Activated CD4-positive, CD25-positive, alpha-beta regulatory T cell treated with anti-CD3 and anti-CD28 coated beads, Interleukin-2, amount 50 U/mL, for 16 hours (primary cell): ENCODE results near the gene ZSWIM8.
"Not testable (repeated sequence)": the region's sequence is repeated elsewhere in the genome, so short reads cannot be mapped to it uniquely, and the experiment has no call there.

Source experiments
- DNase-seq: peaks from one replicate; pipeline ENCODE4 v3.0.0-alpha.2; 2020; ENCODE audit warnings: low read depth, low spot score

The ZSWIM8 gene, protein sequence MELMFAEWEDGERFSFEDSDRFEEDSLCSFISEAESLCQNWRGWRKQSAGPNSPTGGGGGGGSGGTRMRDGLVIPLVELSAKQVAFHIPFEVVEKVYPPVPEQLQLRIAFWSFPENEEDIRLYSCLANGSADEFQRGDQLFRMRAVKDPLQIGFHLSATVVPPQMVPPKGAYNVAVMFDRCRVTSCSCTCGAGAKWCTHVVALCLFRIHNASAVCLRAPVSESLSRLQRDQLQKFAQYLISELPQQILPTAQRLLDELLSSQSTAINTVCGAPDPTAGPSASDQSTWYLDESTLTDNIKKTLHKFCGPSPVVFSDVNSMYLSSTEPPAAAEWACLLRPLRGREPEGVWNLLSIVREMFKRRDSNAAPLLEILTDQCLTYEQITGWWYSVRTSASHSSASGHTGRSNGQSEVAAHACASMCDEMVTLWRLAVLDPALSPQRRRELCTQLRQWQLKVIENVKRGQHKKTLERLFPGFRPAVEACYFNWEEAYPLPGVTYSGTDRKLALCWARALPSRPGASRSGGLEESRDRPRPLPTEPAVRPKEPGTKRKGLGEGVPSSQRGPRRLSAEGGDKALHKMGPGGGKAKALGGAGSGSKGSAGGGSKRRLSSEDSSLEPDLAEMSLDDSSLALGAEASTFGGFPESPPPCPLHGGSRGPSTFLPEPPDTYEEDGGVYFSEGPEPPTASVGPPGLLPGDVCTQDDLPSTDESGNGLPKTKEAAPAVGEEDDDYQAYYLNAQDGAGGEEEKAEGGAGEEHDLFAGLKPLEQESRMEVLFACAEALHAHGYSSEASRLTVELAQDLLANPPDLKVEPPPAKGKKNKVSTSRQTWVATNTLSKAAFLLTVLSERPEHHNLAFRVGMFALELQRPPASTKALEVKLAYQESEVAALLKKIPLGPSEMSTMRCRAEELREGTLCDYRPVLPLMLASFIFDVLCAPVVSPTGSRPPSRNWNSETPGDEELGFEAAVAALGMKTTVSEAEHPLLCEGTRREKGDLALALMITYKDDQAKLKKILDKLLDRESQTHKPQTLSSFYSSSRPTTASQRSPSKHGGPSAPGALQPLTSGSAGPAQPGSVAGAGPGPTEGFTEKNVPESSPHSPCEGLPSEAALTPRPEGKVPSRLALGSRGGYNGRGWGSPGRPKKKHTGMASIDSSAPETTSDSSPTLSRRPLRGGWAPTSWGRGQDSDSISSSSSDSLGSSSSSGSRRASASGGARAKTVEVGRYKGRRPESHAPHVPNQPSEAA (N-terminal part only)

DNA sequence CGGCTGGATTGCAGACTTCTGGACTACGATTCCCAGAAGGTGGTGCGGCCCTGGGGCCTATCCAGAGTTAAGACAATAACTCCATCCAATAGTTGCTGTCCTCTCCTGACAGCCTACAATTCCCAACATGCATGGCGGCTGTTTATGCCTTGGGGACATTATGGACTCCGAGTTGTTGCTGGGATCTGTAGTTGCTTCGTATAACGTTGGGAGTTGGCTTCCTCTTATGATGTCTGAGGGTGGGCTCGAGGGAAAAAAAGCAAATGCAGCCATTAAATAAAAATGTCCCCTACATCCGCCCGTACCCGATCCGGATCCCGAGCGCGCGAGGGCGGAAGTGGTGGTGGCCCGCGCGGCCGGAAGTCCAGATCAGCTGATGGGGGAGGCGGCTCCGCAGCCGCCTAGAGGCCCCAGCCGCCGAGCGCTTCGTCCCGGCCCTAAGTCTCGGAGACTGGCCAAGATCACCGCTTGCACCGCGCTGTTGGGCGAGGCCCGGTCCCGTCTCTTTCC, at the start of gene ZSWIM8:
ZSWIM8 (plus strand) TSS at position 396 of the 510 bp plus-strand sequence. CDS start 273 bp downstream, outside the sequence.
- DNase-seq = peak; percentile 72

DNA sequence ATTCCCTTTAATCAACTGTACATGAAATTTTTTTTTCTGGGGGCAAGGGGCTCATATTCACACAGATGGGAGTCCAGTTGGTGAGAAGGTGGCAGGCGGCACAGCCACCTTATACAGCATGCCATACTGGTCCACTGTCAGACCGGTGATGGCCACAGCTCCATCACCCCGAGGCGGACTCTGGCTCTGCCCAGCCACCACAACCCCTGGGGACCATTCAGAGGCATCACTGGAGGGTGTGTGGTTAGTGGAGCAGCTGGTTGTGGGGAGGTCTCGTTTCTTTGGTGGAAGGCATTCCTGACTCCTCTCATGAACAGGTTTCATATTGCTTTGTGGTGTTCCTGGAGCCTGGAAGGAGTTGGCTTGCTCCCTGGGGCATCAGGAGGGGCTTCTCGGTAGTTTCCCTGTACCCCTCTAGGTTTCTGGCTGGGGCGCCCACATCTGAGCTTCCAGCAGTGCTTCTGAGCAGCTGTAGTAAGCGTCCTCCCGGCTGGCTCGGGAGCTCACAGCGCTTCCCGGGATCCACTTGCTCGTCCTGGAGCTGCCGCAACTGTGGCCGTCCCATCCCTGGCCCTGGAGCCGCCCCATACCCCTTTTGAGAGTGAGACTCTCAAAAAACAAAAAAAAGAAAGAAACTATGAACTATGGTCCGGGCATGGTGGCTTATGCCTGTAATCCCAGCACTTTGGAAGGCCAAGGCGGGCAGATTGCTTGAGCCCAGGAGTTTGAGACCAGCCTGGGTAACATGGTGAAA, 44.7 kb upstream of the ZSWIM8 start:
- not testable (repeated sequence) for DNase-seq

DNA sequence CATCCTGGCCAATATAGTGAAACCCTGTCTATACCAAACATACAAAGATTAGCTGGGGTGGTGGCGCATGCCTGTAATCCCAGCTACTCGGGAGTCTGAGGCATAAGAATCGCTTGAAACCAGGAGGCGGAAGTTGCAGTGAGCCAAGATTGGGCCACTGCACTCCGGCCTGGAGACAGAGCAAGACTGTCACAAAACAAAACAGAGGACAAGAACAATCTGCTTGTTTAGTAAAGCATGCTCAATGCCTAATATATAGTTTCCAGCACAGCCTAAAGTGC, 43.0 kb upstream of the ZSWIM8 start:
- no peak for DNase-seq

DNA sequence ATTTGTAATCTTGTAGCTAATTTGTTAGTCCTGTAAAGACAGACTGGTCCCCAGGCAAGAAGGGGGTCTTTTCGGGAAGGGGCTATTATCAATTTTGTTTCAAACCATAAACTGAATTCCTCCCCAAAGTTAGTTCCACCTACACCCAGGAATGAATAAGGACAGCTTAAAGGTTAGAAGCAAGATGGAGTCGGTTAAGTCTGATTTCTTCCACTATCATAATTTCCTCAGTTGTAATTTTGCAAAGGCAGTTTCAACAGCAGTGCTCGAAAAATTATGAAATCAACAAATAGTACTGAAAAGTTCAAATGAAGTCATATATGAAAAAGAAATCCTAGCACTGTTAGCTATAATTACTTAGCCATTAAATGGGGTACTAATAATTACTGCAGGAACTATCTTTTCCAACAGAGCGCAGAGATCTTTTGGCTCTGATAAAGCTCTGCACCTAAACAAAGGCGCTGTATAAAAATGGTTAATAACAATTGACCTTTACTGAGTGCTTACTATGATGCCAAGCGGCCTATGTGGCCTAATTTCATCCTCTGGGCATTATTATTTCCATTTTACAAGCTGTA, 42.0 kb upstream of the ZSWIM8 start:
- DNase-seq = no peak

DNA sequence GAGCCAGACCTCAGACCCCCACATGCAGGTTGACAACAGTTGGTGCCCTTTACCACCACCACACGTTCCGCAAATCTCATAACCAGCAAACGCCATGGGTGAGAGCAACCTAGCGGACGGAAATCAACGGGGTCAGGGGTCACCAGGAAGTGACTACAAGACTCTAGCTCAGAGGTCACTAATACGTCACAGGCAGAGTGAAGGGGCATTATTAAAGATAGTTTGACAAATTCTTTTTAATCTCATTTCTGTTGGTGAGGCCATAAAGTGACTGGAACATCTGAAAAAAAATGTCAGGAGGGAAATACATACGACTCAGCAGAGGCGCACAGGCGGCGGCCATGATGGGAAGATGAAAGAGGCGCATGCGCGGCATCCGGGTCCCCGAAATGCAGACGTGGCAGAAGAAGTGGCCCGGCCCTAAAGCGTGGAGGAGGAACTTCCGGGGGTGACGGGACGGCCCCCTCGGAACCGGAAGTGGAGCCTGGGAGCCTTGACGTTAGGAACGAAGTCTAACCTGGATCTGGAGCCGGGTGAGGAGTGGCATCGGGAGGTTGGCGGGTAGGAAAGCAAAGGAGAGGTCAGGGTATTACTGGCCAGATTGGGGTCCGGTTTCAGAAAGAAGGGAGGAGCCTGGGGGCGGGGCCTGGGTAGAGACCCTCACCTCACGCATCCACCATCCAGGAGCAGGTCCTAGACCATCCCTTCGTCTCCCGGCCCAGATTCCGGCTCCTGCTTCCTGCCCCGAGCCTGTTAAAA, 41.3 kb upstream of the ZSWIM8 start, which contains the start of gene SEC24C:
SEC24C (plus strand) TSS at position 468 of the 759 bp plus-strand sequence. CDS start 2,461 bp downstream, outside the sequence.
- DNase-seq = peak; percentile 90

DNA sequence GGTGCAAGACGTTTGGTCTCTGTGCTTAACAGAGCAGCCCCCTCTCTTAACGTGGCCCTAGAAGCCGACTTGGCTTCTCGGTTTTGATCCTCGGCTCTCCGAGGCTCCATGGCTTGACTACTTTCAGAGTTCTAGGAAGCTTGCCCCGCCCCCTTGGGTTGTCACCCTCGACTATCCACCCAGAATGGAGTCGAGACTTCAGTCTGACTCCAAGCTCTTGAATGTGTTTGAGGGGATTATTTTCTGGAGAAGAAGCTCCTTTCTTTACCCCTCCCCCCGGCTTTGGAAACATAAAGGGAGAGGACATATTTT, 40.8 kb upstream of the ZSWIM8 start:
- DNase-seq = peak; percentile 16

DNA sequence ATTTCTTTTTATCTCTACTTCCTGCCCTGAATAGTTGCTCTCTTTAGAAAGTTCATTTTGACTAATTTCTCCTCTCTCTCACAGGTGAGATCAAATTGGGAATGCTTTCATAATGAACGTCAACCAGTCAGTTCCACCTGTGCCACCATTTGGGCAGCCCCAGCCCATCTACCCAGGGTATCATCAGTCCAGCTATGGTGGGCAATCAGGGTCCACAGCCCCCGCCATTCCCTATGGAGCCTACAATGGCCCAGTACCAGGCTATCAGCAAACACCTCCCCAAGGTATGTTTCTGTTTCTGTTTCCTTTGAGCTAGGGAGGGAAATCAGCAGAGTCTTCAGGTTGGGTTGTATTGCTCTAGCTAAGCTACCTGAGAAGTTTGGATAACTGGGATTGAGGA, 38.7 kb upstream of the ZSWIM8 start:
- DNase-seq = no peak

DNA sequence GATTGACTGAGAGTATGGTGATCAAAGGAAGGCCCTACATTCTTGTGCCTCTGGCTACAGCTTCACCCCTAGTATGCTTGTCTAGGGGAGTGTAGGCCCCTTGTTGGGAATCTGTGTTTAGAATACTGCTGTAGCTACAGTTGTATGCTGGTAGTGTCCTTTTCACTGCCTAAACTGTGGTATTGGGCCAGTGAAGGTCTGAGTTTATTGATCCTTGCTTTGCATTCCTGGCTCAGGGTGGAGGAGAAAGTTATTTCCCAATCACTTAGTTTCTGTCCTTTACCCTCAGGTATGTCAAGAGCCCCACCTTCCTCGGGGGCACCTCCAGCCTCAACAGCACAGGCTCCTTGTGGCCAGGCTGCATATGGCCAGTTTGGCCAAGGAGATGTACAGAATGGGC, 34.6 kb upstream of the ZSWIM8 start:
- DNase-seq = no peak

DNA sequence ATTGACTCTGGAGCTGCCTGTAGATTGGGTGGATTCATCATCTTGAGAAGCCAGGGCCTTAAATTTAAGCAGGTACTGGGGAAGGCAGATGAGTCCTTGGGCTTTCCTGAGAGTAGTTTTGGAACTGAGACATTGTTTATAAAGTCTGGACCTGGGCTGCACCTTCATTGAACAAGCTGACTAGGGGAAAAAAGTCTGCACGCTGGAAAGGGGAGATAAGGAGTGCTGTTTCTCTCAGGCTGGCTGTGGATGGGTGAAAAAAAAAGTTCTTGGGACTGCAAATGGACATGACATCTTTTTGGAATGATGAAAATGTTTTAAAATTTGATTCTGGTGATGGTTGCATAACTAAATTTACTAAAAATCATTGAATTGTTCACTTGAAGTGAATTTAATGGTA, 29.2 kb upstream of the ZSWIM8 start:
- no peak for DNase-seq

DNA sequence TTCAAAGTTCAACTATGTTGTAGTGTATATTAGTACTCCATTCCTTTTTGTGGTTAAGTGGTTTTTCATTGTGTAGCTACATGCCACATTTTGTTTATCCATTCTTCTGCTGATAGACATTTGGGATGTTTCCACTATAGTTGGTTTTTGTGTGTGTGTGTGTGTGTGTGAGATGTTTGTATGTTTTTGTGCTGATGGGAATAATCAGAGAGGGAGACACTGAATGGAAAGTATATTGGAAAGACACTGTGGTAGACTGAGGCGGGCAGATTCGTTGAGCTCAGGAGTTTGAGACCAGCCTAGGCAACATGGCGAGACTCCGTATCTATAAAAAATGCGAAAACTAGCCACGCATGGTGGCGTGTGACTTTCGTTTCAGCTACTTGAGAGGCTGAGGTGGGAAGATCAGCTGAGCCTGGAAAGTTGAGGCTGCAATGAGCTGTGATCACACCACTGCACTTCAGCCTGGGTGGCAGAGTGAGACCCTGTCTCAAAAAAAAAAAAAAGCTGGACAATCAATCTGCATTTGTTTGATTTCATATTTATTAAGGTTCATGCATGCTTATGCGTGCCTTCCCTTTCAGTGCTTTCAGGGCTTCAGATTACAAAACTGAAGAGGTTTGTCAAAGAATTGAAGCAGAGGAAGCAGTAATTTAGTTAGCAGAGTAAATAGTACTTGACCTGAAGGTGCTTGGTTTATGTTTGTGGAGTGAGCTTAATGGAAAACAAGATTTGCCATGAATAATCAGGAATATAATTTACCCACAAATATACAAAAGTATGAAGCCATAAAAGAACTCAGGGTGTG, 26.5 kb upstream of the ZSWIM8 start:
- no peak for DNase-seq

DNA sequence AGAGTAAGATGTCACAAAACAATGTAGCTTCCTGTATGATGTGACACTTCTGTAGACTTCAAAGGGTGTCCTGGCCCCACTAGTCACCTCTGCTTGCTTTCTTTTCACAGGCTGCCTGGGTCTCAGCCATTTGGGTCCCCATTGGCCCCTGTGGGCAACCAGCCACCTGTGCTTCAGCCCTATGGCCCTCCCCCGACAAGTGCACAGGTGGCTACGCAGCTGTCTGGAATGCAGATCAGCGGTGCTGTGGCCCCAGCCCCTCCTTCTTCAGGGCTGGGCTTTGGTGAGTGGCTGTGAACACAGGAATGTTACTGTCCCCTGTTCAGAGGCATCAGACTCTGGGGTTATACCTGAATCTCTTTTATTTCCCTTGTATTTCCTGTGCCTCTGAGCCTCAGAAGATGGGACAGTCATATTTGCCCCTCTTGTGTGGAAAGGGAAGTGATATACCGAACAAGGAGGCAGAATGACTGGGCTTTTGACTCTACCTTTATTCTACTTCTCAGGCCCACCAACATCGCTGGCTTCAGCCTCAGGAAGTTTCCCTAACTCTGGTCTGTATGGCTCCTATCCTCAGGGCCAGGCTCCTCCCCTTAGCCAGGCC, 25.8 kb upstream of the ZSWIM8 start:
- no peak for DNase-seq

DNA sequence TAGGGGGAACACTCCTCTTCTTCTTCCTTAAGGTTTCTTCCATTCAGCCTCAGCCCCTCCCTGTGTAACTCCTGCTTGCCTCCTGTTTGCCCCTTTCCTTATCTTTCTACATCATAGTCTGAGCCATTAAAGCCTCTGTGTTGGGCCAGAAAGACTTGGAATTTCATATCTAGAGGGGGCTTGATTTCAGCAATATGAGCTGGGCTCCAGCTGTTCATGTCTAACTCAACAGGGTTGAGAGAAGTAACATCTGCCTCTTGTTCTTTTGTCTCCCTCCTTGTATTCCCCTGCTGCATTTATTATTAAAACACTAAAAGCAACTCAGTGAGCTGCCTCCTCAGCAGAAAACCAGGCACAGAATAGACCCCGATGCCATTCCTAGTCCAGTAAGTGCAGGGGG, 23.6 kb upstream of the ZSWIM8 start:
- DNase-seq = no peak

DNA sequence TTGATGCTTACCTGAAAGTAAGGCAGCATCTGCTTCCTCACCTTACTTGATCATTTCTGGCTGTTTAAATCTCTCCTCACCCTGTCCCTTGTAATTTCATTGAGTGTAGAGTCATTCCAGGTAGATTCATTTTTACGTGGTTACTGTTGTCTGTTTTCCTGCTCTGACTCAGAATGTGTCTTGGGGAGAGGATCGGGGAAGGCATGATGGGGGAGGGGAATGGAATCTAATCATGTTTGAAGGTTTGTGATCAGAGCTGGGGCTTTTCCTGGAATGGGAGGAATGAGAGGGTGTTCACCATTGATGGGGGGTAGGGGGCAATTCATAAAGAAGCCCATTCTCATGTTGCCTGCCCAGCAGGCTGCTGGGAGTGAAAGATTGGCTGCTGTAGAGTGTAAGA, 22.5 kb upstream of the ZSWIM8 start:
- DNase-seq = no peak

DNA sequence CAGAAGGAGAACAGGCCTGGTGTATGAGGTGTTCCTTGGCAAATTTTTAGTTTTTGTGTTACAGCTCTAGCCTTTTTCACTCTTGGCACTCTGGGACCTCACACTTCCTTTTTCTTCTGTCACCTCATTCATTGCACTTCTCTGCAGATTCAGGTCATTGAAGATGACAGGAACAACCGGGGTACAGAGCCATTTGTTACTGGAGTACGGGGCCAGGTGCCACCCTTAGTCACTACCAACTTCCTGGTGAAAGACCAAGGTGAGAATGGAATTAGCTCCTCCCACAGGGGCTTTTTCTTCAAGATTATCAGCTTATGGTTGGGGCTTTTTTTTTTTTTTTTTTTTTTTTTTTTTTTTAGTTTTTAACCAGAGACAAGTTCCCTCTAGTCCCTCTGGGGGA, 22.1 kb upstream of the ZSWIM8 start:
- no peak for DNase-seq

DNA sequence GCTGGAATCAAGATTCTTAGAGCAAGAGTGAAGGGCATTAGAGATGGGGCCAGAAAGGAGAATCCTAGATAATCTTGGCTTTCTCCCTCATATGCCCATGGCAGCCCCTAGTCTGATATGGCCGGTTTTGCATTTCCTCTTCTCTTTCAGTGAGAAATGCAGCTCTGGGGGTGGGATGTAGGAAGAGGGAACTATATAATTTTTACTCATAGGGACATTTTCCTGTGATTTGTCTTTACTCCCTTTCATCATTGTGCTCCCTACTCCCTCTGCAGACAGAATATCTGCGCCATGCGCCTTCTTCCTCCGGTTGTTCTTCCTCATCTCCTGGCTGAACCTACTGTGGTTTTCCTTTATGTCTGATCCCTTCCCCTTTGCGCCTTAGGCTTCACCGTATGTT, 20.3 kb upstream of the ZSWIM8 start:
- DNase-seq = no peak

DNA sequence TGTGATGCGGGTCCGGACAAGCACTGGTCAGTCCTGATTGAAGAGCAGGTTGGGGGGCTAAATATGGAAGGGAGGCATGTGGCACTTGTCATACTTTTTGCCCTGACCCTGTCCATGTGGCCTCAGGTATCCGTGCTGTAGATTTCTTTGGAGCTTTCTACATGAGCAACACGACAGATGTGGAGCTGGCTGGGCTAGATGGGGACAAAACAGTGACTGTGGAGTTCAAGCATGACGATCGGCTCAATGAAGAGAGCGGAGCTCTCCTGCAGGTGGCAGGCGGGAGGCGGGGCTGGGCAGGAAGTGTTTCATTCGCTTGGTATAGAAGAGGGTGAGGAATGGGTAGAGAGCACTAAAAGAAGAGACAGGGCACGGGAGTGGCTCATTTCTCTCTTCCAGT, 16.5 kb upstream of the ZSWIM8 start:
- DNase-seq = peak; percentile 34

DNA sequence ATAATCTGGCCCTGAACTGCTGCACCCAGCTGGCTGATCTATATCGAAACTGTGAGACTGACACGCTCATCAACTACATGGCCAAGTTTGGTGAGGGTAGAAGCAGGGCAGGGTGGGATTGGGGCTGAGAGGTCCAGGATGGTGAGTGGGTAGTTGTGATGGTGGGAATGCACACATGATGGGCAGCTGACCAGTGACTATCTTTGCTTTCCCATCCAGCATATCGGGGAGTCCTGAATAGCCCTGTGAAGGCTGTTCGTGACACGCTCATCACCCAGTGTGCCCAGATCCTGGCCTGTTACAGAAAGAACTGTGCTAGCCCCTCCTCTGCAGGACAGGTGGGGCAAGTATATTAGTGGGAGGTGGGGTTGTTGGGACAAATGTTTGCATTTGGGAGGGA, 16.0 kb upstream of the ZSWIM8 start:
- no peak for DNase-seq

DNA sequence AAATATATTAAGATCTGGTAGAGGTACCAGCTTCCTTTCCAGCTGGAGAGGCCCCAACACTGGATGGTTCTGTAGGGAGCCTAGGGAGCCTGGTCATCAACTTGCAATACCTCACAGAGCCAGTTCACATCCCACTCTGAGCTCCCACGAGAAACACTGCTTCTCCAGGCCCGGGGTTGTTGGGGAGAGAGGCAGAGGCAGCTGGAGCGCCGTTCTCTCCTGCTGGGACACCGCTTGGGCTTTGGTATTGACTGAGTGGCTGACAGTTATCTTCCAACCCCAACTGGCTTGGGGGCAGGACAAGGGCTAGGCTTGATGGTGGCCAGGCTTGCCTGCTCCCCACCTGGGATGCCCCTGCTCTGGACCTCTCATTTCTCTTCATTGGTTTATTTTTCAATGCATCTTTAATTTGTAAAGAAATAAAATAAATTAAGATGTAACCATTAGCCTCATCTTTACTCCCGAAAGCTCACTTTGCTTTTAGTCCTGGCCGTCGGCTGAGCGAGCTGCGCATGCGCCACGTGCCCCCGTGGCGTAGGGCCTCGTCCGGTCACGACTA, 13.6 kb upstream of the ZSWIM8 start:
- peak; percentile 55 for DNase-seq
